BJ (cell line): ENCODE measurements around the gene STAT5B. TPM values are rescaled to one million over a fixed set of nuclear protein-coding genes. Genes with fewer than 3 reads are reported as not detected.

Experiments used
- CTCF ChIA-PET: fragments of 350-600 bp; formaldehyde crosslinking; extraction: SDS; loops from one replicate; lab custom pipeline; 2021; ENCODE audit warnings: antibody characterized with exemption, inconsistent platforms; lab: Yijun Ruan, JAX
- POLR2A ChIA-PET: fragments of 300-600 bp; sonication (Branson Sonifier 250); formaldehyde crosslinking; extraction: SDS; loops from one replicate; lab custom pipeline; 2021; ENCODE audit warnings: antibody characterized with exemption; lab: Charles Lee
- DNase-seq: peaks from one replicate; pipeline ENCODE4 v3.0.0-alpha.2; 2011; ENCODE audit warnings: low read depth
- H3K27me3 ChIP-seq: 2 replicates; pipeline ENCODE4 v1.6.0; 2011; ENCODE audit warnings: low read length; ENCODE audit not compliant: control insufficient read depth, insufficient read depth
- H3K36me3 ChIP-seq: 2 replicates; pipeline ENCODE4 v1.5.1; 2011; ENCODE audit warnings: low read length; ENCODE audit not compliant: control insufficient read depth, insufficient read depth
- H3K4me3 ChIP-seq: 2 replicates; pipeline ENCODE4 v1.5.1; 2011; ENCODE audit warnings: low read depth, mild to moderate bottlenecking, control low read depth, low read length
- CTCF ChIP-seq: IDR thresholded peaks from 2 replicates; pipeline ENCODE4 v1.5.1; 2011; ENCODE audit warnings: low read depth, mild to moderate bottlenecking, control low read depth, inconsistent platforms, low read length, moderate library complexity; ENCODE audit not compliant: insufficient read depth
- polyA plus RNA-seq: library from polyadenylated mRNA; depleted of rRNA; stranded (reverse); fragments of >200 nt; gene quantifications from 2 replicates; pipeline ENCODE4 v1.2.3, GENCODE V29; 2011; rRNA removed

Gene STAT5B
- polyA plus RNA-seq, 1 experiment: 37.2 TPM

GRCh38 chr17:42160531-42160910 is 115.7 kb downstream of the STAT5B start:
- Histone ChIP-seq H3K36me3 (no peaks in the 10 kb centered on the region), H3K4me3 (no peak overlapping the region), H3K27me3 (no peaks in the 10 kb centered on the region)
- DNase-seq: no peak
- no peak for TF ChIP-seq CTCF
- POLR2A ChIA-PET: interaction anchor here (0.6 kb wide), 2 partner anchors 512 to 587 kb away, joined by 3 to 20 read pairs; no protein-coding TSS in a partner anchor
- CTCF ChIA-PET: interaction anchor here (0.6 kb wide), 1 partner anchor 20 kb away, joined by 3 read pairs; the partner anchor contains the start of gene KCNH4

GRCh38 chr17:42159796-42160530 is 116.2 kb downstream of the STAT5B start:
- H3K4me3 ChIP-seq: no peak overlapping the region
- no peaks in the 10 kb centered on the region for H3K27me3 ChIP-seq
- ChIA-PET CTCF (no interaction called here), POLR2A (interaction anchor here (0.6 kb wide), 1 partner anchor 512 kb away, joined by 20 read pairs; no protein-coding TSS in a partner anchor)
- no peak for DNase-seq
- no peak for TF ChIP-seq CTCF
- no peaks in the 10 kb centered on the region for H3K36me3 ChIP-seq

GRCh38 chr17:42155614-42156045 is 120.6 kb downstream of the STAT5B start:
- peaks cover 1% of the 10 kb centered on the region; the same call in 1 of the 2 replicates for H3K36me3 ChIP-seq
- no peak for TF ChIP-seq CTCF
- ChIA-PET CTCF (interaction anchor here (0.9 to 1.2 kb wide), 3 partner anchors 10 to 28 kb away, joined by 3 read pairs; no protein-coding TSS in a partner anchor), POLR2A (no interaction called here)
- no peak for DNase-seq
- H3K27me3 ChIP-seq: no peaks in the 10 kb centered on the region
- H3K4me3 ChIP-seq: peak overlapping the region; percentile 40

GRCh38 chr17:42153919-42154742 is 122.1 kb downstream of the STAT5B start:
- CTCF ChIA-PET: interaction anchor here (0.9 to 2.0 kb wide), 2 partner anchors 11 to 17 kb away, joined by 3 to 5 read pairs; no protein-coding TSS in a partner anchor
- Histone ChIP-seq H3K27me3 (no peaks in the 10 kb centered on the region), H3K4me3 (peak overlapping the region; percentile 98), H3K36me3 (peaks cover 1% of the 10 kb centered on the region; the same call in 1 of the 2 replicates)
- no peak for DNase-seq
- POLR2A ChIA-PET: interaction anchor here (0.5 kb wide), 1 partner anchor 266 kb away, joined by 3 read pairs; no protein-coding TSS in a partner anchor
- no peak for TF ChIP-seq CTCF

Other genes with a start within 250 kb of the STAT5B start
- gene C17orf113, start 225.8 kb downstream of the STAT5B start, polyA plus RNA-seq: 0.07 and 0.11 TPM in 2 replicates
- 0.04 TPM in 1 of 2 replicates, not detected in the other for gene ZNF385C, start 177.9 kb downstream of the STAT5B start, polyA plus RNA-seq
- gene DHX58, start 163.7 kb downstream of the STAT5B start, polyA plus RNA-seq: 11.6 and 18.0 TPM in 2 replicates
- gene KAT2A, start 155.0 kb downstream of the STAT5B start, polyA plus RNA-seq: 18.2 and 25.2 TPM in 2 replicates
- gene HSPB9, start 153.6 kb downstream of the STAT5B start, polyA plus RNA-seq: not detected in 2 replicates
- gene RAB5C, start 121.4 kb downstream of the STAT5B start, polyA plus RNA-seq: 179 and 239 TPM in 2 replicates
- 0.02 and 0.07 TPM in 2 replicates for gene KCNH4, start 95.2 kb downstream of the STAT5B start, polyA plus RNA-seq
- gene HCRT, start 90.9 kb downstream of the STAT5B start, polyA plus RNA-seq: not detected in 2 replicates
- gene GHDC, start 81.9 kb downstream of the STAT5B start, polyA plus RNA-seq: 9.0 and 16.5 TPM in 2 replicates
- 6.2 and 17.2 TPM in 2 replicates for gene STAT5A, start 12.1 kb upstream of the STAT5B start, polyA plus RNA-seq
- 62.0 and 74.4 TPM in 2 replicates for gene STAT3, start 112.1 kb upstream of the STAT5B start, polyA plus RNA-seq
- gene CAVIN1, start 146.9 kb upstream of the STAT5B start, polyA plus RNA-seq: 607 and 734 TPM in 2 replicates
- 22.4 and 37.1 TPM in 2 replicates for gene ATP6V0A1, start 182.5 kb upstream of the STAT5B start, polyA plus RNA-seq